ENCODE results near the gene TBCD. TPM values are rescaled to one million over a fixed set of nuclear protein-coding genes. Genes with fewer than 3 reads are reported as not detected.

The TBCD gene
- total RNA-seq, 3 donors from 2014 or later = 45.4 to 65.9 (median 53.3) TPM

DNA sequence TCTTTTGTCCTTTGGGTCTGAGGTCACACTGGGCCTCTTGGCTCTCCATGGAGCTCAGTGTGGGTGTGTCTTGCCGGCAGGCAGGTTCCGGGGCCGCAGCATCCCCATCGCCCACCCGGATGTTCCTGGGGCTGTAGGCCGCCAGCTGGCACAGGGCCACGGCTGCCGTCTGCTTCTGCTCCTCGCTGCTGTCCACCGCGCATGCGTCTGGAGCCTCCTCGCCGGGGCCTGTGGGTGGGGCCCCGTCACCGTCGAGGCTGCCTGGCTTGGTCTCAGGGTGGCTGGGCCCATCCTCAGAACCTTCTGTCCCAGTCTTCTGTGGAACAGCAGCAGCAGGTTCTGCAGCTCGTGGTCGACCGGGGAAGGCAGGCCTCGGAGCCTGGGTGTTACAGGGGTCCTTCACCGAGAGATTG lies 78.4 kb downstream of the TBCD start:
- no peak for DNase-seq (ENCODE audit: low spot score in 2 of 2)
- Histone ChIP-seq H3K27me3 (no peaks in the 10 kb centered on the region), H3K27ac (peak overlapping the region in 1 of 2 donors; percentile 48), H3K4me3 (peak overlapping the region in 1 of 3 donors; percentile 45), H3K36me3 (no peaks in the 10 kb centered on the region), H3K9me3 (no peaks in the 10 kb centered on the region), H3K4me1 (peaks cover 0 to 4% of the 10 kb centered on the region in 2 donors)
- TF ChIP-seq POLR2A (IDR thresholded peaks at IDR 0.05) = no peak
- TF ChIP-seq POLR2AphosphoS5 (IDR thresholded peaks at IDR 0.05) = no peak
- TF ChIP-seq, protein P1, sequence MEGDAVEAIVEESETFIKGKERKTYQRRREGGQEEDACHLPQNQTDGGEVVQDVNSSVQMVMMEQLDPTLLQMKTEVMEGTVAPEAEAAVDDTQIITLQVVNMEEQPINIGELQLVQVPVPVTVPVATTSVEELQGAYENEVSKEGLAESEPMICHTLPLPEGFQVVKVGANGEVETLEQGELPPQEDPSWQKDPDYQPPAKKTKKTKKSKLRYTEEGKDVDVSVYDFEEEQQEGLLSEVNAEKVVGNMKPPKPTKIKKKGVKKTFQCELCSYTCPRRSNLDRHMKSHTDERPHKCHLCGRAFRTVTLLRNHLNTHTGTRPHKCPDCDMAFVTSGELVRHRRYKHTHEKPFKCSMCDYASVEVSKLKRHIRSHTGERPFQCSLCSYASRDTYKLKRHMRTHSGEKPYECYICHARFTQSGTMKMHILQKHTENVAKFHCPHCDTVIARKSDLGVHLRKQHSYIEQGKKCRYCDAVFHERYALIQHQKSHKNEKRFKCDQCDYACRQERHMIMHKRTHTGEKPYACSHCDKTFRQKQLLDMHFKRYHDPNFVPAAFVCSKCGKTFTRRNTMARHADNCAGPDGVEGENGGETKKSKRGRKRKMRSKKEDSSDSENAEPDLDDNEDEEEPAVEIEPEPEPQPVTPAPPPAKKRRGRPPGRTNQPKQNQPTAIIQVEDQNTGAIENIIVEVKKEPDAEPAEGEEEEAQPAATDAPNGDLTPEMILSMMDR (IDR thresholded peaks at IDR 0.05) = no peak
- intact Hi-C loops (cut with DNase I; ENCODE audit: low total_unique reads) = no loop called here

DNA sequence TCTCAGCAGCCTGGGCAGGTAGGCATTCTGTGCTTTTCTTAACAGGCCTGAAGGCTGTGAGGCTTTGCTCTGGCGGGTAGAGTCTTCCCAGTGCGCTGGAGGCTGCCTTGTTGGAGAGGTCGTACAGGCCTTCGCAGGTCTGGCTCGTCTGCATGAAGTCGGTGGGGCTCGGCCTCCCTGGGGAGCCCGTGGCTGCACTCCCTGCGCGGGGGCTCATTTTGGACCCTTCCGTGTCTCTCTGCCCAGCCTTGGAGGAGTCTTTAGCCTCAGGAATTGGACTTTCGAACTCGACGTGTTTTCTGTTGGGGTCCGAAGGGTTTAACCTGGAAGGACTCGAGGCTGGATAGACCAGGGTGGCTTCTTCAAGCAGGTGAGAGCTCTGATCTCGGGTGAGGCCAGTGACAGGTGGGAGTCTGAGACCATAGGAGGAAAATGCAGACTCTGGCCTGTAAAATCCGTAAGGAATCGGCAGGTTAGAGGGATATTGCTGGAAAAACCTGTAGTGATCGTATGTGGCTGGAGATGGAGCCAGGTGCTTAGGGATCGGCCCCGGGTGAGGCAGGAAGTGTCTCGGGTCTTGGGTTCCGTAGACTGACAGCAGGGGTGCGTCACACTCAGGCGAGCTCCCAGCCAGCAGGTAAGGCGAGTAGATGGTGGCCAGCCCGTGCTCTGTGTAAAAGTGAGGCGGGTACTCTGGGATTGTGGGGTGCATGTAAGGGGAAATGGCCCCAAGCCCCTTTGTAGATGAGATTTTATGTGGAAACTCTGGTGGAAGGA lies 79.4 kb downstream of the TBCD start:
- peak overlapping the region in 1 of 2 donors; percentile 5 for H3K27ac ChIP-seq
- H3K36me3 ChIP-seq = no peaks in the 10 kb centered on the region
- H3K4me3 ChIP-seq = no peak overlapping the region
- DNase-seq (ENCODE audit: low spot score in 2 of 2) = no peak
- H3K27me3 ChIP-seq = no peaks in the 10 kb centered on the region
- no peak for TF ChIP-seq POLR2AphosphoS5 (IDR thresholded peaks at IDR 0.05)
- TF ChIP-seq, protein P1 (IDR thresholded peaks at IDR 0.05) = no peak
- TF ChIP-seq POLR2A (IDR thresholded peaks at IDR 0.05) = no peak
- no peaks in the 10 kb centered on the region for H3K9me3 ChIP-seq
- intact Hi-C loops (cut with DNase I; ENCODE audit: low total_unique reads) = no loop called here
- H3K4me1 ChIP-seq = peaks cover 0 to 4% of the 10 kb centered on the region in 2 donors

DNA sequence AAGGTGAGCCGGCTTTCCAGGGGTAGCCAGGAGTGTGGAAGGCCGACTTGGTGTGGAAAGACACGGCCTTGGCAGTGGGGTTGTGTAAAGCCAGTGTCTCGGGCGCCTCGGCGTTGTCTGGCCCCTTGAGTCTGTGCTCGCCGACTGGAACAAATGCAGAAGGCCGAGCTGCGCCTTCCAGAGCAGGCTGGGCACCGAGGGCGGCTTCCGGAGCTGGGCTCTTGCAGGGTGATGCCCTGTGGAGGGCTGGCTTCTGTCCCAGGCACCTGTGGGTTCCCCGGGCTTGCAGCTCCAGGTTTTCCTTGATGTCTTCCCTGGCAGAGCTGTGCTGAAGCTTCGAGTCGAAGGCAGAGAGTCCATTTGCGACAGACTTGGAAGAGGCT lies 79.9 kb downstream of the TBCD start:
- Histone ChIP-seq H3K36me3 (no peaks in the 10 kb centered on the region), H3K4me3 (peak overlapping the region in 1 of 3 donors; percentile 8), H3K27ac (peak overlapping the region in 1 of 2 donors; percentile 5), H3K4me1 (peaks cover 0 to 4% of the 10 kb centered on the region in 2 donors), H3K9me3 (no peaks in the 10 kb centered on the region), H3K27me3 (no peaks in the 10 kb centered on the region)
- intact Hi-C loops (cut with DNase I; ENCODE audit: low total_unique reads) = no loop called here
- no peak for TF ChIP-seq POLR2A (IDR thresholded peaks at IDR 0.05)
- TF ChIP-seq, protein P1 (IDR thresholded peaks at IDR 0.05) = no peak
- TF ChIP-seq POLR2AphosphoS5 (IDR thresholded peaks at IDR 0.05) = no peak
- DNase-seq (ENCODE audit: low spot score in 2 of 2) = no peak

DNA sequence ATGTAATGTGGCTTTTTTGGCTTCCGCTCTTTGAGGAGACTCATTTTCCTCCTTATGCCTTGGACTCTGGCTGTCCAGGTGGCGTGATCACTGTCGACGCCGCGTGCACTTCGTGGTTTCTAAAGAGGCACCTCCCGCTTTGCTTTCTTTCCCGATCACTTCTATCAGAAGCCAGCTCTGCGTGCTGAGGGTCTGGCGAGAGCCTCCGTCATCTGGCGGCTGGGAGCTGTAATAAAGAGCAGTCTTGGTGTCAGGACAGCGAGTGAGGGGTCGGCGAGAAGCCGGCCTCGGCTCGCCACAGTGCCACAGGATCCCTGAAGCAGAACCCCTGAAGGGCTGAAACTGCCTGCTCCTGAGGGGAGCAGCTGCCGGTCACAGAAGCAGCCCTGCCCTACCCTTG lies 80.5 kb downstream of the TBCD start:
- Histone ChIP-seq H3K36me3 (no peaks in the 10 kb centered on the region), H3K9me3 (no peaks in the 10 kb centered on the region), H3K4me1 (peaks cover 0 to 4% of the 10 kb centered on the region in 2 donors), H3K4me3 (no peak overlapping the region), H3K27me3 (no peaks in the 10 kb centered on the region), H3K27ac (no peak overlapping the region)
- DNase-seq (ENCODE audit: low spot score in 2 of 2) = no peak
- intact Hi-C loops (cut with DNase I; ENCODE audit: low total_unique reads) = no loop called here
- TF ChIP-seq POLR2AphosphoS5 (IDR thresholded peaks at IDR 0.05) = no peak
- TF ChIP-seq POLR2A (IDR thresholded peaks at IDR 0.05) = no peak
- TF ChIP-seq, protein P1 (IDR thresholded peaks at IDR 0.05) = no peak

DNA sequence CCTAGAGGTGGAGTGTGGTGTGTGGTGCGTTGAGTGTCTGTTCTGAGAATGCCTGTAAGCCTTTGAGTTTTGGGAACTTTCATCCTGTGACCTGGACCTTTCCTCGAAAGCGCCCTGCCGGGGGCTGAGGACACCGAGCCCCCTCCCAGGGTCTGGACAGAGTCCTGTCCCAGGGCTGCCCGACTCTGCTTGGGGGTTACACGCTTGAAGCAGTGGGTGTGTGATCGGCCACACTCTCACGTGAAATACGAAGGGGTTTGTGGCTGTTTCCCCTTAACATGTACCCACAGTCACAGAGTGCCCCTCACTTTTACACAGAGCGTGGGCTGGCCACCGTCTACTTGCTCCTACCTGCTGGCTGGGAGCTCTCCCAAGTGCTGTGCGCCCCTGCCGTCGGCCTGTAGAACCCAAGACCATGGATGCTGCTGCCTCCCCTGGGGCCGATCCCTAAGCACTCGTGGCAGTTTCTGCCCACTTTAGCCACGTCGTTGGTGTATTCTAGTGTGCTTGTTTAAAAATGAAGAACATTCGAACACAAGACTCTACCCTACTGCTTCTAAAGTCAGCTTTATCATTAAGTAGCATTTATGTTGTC lies 81.1 kb downstream of the TBCD start:
- peaks cover 0 to 4% of the 10 kb centered on the region in 2 donors for H3K4me1 ChIP-seq
- no peaks in the 10 kb centered on the region for H3K27me3 ChIP-seq
- H3K4me3 ChIP-seq = no peak overlapping the region
- TF ChIP-seq, protein P1 (IDR thresholded peaks at IDR 0.05) = no peak
- TF ChIP-seq POLR2AphosphoS5 (IDR thresholded peaks at IDR 0.05) (no peak), POLR2A (IDR thresholded peaks at IDR 0.05) (no peak)
- no peak overlapping the region for H3K27ac ChIP-seq
- no peaks in the 10 kb centered on the region for H3K36me3 ChIP-seq
- intact Hi-C loops (cut with DNase I; ENCODE audit: low total_unique reads) = no loop called here
- no peaks in the 10 kb centered on the region for H3K9me3 ChIP-seq
- DNase-seq (ENCODE audit: low spot score in 2 of 2) = no peak

All from breast epithelium (tissue), 4 donors.